T-helper 1 cell (primary cell): Measurements from ENCODE around the gene PER3.

Experiments used
- DNase-seq, 5 donors: peaks; one replicate each; pipeline ENCODE4 v3.0.0-alpha.2; 2012 to 2020
- total RNA-seq, 4 donors: gene quantifications; one replicate each; lab custom pipeline; 2026; lab: John Stamatoyannopoulos, UW

Gene PER3
- total RNA-seq, result 12.9 to 24.1 (median 15.4) reads per million in 4 donors

DNA sequence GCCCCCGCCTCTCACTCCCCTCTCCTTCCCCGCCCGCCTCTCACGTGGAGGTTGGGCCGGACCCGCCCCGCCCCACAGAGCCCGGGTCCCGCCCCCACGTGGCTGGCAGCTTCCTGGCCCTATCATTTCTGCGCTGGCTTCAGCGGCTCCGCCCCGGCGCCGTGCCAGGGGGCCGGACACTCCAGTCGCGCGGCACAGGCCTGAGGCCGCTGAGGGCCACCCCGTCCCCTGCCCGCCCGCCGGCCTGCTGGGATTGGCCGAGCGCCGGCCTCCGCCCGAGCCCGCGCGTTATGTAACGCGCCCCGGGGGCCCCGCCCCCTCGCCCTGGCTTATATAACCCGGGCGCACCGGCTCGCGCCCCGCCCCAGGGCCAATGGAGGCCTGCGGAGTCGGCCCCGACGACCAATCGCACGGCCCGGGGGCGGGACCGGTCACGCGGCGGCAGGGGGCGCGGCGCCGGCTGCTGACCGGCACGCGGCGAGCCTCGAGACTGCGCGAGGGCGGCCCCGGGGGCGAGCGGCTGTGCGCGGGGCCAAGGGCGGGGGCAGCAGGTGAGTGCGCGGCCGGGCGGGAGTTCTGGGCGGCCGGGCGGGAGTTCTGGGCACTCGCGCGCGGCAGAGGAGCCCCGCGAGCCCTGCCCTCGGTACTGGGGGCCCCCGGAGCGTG, at the start of gene PER3:
Gene PER3 (plus strand): TSS at position 466 of the 666 bp plus-strand sequence. CDS start 587 bp downstream, outside the sequence.
- DNase-seq, result peak; percentile 84 to 91 (median 86)

DNA sequence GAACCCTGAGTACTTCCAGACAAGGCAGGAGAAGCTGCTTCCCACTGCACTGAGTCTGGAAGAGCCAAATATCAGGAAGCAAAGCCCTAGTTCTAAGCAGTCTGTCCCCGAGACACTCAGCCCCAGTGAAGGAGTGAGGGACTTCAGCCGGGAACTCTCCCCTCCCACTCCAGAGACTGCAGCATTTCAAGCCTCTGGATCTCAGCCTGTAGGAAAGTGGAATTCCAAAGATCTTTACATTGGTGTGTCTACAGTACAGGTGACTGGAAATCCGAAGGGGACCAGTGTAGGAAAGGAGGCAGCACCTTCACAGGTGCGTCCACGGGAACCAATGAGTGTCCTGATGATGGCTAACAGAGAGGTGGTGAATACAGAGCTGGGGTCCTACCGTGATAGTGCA, 46.0 kb upstream of the PER3 start:
- no peak for DNase-seq

DNA sequence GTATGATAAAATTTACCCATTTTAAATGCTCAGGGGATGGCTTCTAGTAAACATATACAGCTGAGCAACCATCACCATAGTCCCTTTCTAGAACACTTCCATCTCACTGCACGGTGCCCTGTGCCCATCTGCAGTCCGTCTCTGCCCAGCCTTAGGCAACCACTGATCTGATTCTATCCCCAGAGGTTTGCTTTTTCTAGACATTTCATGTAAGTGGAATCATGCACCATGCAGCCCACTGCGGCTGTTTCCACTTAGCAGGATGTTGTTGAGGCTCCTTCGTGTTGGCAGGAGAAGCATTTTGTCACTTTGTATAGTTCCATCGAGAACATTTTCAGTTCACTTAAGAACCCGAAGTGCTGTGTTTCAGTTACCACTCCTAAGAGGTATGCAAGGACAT, 40.7 kb upstream of the PER3 start:
- DNase-seq, result no peak

DNA sequence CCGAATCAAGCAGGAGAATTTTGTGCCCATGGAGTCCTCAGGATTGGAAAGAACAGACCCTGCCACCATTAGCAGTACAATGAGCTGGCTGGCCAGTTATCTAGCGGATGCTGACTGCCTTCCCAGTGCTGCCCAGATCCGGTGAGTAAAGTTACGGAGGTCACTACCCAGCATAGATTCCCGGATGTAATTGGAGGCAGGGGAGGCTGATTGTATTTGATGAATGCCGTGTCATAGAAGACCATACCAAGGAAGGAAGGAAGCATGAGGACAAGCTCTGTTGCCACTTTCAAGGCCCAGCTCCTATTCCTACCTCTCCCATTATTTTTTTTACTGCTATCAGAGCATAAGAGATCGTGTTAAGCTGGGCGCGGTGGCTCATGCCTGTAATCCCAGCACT, 39.2 kb upstream of the PER3 start:
- no peak for DNase-seq

DNA sequence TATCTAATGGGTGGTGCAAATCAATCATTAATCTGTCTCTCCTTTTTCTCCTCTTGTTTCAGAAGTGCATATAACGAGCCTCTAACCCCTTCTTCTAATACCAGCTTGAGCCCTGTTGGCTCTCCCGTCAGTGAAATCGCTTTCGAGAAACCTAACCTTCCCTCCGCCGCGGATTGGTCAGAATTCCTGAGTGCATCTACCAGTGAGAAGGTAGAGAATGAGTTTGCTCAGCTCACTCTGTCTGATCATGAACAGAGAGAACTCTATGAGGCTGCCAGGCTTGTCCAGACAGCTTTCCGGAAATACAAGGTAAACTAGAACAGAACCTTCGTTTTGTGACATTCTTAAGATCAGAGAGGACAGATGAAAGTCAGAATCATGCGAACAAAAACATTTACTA, 38.3 kb upstream of the PER3 start:
- no peak for DNase-seq

DNA sequence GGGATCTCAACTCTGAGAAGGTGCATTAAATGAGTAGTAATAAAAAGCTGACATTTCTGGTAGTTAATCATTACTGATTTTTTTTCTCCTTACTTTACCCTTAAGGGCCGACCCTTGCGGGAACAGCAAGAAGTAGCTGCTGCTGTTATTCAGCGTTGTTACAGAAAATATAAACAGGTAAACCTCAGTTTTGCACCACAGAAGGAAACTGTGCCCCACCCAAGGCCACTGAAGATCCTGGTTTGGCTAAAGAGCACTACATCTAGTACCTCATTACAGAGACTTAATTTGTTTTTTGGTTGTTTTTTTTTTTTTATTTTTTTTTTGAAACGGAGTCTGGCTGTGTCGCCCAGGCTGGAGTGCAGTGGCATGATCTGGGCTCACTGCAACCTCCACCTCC, 36.5 kb upstream of the PER3 start:
- DNase-seq, result no peak

DNA sequence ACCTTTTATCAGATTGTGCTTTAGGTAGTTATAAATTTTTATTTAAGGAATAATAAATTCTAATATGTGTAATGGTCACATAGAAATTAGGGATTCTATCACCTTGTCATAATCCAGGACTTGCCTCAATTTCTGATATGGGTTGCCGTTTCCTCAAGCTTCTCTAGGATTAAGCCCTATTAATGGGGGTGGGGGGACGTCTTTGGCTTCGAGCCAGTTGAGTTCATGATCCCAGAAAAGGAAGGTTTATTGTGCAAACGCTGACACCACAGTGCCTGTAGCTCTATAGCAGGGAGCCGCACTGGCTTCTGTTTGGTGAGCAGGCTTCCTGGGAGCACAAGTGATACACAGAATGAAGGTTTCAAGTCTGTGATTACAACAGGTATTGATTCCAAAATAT, 35.0 kb upstream of the PER3 start:
- DNase-seq, result no peak

DNA sequence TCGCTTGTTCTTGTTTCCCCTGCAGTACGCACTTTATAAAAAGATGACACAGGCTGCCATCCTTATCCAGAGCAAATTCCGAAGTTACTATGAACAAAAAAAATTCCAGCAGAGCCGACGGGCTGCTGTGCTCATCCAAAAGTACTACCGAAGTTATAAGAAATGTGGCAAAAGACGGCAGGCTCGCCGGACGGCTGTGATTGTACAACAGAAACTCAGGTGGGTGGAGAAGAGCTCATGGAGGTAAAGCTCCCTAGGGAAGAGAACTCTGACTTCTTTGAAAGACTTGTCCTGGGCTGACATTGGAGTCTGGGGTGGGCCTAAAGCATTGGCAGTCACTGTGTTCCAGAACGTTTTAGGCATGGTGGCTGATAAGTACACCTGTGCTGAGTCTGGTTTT, 32.9 kb upstream of the PER3 start:
- no peak for DNase-seq

DNA sequence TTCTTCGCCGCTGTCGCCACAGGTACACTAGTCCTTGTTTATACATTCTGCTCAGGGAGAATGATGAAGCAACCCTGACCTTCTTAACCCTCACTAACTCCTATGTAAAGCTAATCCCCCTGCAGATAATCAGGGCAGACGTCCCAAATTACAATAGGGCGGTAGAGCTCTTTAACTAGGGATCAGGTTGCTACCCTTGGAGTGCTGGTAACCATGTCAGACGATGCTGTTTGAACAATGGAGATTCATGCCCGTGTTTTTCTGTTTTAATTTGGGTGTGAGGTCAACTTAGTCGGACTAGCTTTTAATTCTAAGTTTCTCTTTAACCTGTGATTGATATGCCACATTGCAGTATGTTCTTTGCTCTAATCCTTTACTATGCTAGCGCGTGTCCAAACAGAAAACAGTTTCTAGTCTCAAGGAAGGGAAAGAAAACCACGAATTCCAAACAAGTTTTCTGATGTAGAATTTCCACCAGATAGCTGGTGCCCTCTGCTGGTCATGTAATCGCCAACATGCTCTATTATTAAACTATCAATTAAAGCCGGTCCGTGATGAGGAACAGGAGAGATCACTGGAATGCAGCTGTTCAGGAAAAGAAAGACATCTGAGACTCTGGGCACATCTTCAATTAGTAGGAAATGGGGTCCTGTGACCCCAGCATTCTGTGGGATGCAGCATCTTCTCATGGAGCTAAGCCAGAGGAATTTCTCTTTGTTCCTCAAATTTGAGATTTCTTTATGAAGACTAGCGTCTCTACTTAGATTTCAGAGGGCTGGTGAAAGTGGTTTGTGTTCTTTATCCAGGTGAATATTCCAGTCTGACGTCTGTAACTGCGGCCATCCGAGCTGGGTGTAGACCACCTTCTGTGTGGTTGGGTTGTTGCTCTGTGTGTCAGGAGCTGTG, 31.3 kb upstream of the PER3 start:
- DNase-seq, result peak in 4 of 5 donors; percentile 19 to 45 (median 25)

DNA sequence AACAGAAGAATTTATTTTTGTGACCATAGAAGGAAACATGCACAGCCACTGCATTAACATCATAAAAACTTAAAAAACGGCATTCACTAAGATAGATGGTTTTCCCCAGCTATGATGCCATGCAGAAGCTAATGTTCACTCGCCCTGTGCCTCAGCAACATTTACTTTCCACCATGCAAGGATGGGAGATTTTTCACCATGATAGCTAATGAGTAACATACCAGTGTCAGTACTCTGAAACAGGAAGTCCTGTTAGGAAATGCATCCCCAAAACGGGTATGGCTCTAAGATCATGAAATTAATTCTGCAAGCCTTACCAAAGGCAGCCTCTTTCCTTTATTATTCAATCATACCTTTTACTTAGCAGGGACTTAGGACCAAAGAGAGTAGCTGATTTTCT, 30.4 kb upstream of the PER3 start:
- no peak for DNase-seq

DNA sequence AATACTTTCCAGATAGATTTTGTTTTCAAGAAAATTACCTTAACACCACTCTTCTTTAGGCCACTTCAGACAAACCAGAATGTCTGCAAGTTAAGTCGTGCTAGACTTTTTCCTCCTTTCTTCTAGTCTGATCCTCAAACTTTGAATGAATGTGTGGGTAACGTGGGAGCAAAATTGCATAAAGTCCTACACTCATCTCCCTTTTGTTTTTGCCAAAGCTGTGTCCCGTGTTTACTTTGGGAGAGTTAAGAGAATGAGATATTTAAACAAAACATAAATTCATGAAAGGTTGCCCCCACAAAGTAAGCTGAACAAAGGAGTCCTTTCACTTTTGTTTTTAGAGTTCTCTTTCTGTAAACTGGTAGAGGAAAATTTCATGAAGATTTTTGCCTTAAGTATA, 29.9 kb upstream of the PER3 start:
- no peak for DNase-seq

DNA sequence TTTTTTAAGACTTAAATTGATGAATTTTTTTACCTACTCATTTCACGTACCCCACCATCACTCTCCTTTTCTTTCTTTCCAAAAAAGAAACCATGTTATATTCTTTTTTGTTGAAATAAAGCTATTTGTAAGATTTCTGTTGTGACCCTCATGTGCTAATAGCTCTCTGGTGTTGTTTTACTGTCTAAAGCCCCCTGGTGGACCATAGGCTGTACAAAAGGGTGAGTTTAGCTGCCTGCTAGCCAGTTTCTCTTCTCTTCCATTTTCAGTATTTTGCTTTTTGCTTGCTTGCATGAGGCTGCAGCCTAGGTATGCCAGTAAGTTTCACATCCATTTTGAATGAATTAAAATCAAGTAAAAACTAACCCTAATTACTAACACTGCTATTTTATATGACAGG, 28.6 kb upstream of the PER3 start:
- DNase-seq, result no peak

DNA sequence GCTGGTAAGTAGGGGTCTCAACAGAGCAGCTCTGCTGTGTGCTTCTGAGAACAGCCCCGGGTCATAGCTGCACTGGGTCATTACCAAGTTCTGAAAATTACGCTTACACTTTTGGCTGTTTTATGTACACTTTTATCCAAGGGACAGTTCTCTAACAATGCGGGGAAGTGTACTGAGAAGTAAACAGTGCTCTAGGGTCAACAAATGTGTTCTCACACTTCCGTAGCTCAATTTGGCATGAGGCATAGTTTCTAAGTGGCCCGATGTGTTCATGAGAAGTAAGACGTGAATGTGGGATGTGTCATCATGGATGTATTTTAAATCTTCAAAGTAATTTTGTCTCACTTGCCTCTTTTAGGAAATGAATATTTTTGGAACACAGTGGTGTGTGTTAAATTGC, 23.8 kb upstream of the PER3 start:
- DNase-seq, result no peak

DNA sequence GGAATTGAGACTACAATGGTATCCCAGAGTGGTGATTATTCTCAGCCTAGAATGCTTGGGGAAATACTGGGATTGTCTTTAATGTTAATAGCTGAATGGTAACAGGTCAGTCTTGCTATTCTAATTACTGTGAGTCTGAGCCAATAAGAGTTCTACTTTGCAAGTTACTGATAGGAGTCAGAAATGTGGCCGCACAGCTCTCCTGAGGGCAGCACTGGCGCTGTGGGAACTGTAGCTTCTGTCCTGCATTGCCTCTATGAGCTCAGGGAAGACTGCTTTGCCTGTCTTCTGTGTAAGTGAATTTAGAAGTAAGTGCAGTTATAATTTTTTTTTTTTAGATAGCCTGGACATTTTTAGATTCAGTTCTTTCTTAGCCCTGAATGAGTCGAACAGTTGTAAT, 23.0 kb upstream of the PER3 start:
- no peak for DNase-seq

DNA sequence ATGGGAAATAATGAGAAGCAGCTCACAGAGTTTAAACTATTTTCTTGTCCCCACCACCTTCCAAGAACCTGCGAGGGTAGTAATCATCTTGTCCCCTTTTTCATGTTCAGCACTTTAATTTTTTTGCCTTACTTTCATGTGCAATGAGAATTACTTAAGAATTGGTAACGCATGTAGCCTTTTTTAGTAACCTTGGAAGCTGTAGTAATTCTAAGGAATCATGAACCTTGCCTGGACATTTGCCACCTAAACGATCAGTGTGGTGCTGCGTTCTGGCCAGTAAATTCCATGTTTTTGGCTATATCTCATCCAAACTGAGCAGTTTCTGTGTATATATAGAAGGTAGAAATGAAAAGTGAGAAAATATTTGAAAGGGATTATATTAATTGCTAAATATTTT, 16.9 kb upstream of the PER3 start:
- DNase-seq, result no peak

DNA sequence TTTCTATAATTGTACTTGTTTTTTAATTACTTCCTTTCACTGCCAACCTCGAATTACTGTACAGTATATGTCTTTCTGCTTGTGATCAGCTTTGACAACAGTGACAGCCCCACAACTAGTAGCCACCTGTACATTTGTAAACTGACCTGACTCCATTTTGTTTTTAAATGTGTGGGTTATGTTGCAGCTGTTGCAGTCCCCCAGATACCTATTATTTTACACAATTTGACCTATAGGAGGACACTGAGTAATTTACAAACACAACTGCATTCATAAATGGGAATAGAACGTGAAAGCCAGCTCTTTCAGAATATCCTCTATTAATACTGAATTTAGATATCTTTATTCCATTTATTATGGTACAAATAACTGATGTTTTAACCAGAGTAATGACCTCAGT, 15.5 kb upstream of the PER3 start:
- no peak for DNase-seq

DNA sequence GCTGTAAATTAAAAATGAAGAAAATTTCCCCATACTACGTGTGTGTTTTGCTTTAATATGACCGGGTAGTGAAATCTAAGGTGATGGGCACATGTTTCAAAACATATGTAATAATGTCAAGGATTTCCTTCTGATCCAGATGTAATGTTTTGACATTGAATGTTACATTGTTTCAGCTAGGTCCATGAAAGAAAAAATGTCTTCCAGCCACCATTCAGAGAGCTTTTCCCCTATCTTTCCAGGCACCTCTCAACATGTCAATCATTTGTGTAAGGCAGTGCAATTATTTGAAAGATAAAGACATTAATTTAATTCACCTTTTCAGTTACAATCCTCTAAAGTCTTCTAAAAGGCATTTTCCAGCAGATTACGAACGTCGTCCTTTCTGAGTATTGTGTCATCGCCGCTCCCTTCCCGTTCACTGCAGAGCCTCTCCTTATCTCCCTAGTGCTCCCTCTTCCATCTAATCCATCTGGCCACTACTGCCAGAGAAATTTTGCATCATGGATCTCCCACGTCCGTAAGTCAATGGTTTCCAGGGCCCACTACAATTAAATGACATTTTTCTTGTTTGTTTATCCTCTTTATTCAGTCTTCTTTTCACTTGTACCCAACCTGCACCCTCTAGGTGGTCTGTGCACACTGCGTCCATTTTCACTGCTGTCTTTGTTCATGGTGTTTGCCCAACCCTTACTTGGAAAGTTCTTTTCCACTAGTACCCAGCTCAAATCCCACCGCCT, 14.2 kb upstream of the PER3 start:
- no peak for DNase-seq

DNA sequence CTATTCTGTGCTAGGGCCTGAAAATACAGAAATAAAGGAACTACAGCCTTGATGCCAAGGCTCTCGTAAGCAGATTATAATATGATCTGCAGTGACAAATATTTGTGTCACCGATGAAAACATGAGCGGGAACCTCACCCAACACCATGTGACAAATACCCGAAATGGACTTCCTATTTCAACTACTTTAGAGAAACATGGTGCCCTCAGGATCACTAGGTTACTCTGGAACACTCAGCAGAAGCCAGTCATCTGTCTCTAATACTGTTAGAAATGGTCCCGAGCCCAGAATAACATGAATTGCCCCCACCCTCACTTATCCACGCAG, 13.5 kb upstream of the PER3 start:
- no peak for DNase-seq

DNA sequence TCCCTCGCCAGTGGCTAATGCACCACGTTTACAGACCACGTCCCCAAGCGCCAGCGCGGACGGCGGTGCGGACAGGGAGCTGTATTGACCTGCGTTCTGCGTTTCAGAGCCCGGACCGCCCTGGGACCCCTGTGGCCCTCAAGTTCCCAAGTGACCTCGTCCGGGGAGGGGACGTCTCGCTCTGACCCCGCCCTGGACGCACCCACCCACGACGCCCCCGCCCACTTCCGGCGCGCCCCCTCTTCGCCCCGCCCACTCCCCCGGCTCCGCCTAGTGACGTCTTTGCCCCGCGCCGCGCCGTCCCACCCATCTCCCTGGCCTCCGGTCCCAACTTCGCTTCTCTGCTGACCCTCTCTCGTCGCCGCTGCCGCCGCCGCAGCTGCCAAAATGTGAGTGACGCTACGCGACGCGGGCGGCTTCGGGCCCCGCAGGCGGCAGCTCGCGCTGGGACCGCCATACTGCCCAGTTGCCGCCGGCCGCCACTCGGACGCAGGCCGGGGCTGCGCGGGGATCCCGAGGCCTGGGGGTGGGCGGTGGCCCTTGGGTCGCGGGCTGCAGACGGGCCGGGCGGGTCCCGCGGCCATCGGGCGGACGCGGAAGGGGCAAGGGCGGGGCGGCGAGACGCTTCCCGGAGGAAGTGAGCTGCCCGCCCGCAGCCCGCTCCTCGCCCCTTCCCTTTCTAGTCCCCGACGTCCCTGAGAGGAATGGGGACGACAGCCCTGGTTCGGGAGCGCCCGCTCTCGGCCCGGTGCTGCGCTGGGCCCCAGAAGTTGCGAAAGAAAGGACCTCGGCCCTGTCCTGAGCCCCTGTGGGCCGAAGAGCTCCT, 12.9 kb upstream of the PER3 start, which contains the start of gene VAMP3:
Gene VAMP3 (plus strand): TSS at position 300 of the 826 bp plus-strand sequence. CDS start 88 bp downstream, at position 388.
- peak; percentile 75 to 84 (median 81) for DNase-seq

DNA sequence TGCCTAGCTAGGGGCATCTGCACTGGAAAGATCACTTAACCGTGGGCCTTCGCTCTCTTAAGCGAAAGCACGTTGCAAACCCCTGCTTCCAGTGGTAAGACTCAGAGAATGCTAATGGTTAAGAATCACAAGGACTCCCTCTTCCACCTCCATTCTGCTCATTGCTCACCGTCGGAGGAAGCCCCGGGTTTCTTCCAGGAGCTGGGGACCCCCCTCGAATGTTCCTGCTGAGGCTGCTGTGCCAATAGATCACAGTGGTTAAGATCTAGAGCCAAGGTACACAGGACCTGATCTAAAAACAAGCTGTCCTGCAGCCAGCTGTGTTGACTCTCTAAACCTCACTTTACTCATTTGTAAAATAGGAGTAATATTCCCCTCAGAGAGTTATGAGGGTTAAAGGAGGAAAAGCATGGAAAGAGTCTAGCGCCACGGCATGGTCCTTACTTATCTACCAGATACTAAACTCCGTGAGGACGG, 12.2 kb upstream of the PER3 start:
- DNase-seq, result no peak

DNA sequence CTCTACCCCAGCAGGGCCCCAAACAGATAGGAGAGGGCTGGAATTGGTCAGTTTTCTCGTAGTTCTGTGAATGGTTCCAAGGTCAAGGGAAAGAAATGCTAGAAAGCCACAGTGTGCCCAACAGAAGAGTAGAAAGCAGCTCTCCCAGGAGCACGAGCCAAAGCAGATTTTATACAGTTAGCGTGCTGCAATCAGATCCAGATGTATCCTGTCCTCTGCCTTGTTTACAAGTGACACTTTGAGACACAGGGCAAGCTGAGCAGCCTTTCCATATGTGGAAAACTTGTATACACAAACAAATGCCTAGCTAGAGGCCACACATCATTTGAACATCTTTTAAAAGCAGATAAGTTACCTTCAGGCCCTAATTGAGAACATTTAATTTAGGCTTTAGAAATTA, 6.5 kb upstream of the PER3 start:
- DNase-seq, result no peak

DNA sequence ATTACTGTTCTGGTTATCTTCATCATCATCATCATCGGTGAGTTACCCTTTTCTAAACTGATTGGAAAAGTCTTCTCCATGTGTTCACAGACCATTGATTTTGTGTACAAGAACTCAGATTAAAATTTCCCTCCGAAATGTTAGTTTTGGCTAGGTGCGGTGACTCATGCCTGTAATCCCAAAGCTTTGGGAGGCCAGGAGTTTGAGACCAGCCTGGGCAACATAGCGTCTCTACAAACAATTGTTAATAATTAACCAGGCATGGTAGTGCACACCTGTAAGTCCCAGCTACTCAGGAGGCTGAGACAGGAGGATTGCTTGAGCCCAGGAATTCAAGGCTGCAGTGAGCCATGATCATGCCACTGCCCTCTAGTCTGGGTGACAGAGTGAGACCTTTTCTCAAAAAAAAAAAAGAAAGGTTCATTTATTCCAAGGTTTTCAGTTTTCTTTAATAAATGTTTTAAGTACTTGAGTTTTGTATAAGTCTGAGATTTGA, 5.9 kb upstream of the PER3 start:
- no peak for DNase-seq
